Ishikawa (cell line): ENCODE measurements around the gene GALNT14.

ENCODE experiments used
- EP300 ChIP-seq: IDR thresholded peaks from 2 replicates; pipeline ENCODE4 v1.6.1; 2012; ENCODE audit warnings: borderline replicate concordance
- MAX ChIP-seq: IDR thresholded peaks from 2 replicates; pipeline ENCODE4 v1.6.1; 2012
- RAD21 ChIP-seq: IDR thresholded peaks from 2 replicates; pipeline ENCODE4 v1.6.1; 2012; ENCODE audit warnings: low read depth

- TF ChIP-seq RAD21 (no peak), MAX (no peak), EP300 (no peak)
These were observed 202.4 kb downstream of the GALNT14 start for GRCh38 chr2:30935795-30936194.
